Spinal cord (tissue), 10 donors: Measurements from ENCODE around the gene HSD11B1L. TPM values are rescaled to one million over a fixed set of nuclear protein-coding genes. Genes with fewer than 3 reads are reported as not detected.
"Not testable (repeated sequence)": the region's sequence is repeated elsewhere in the genome, so short reads cannot be mapped to it uniquely, and the experiment has no call there.

ENCODE experiments used
- DNase-seq, 6 donors: peaks; one replicate each; pipeline versions ENCODE4 v3.0.0 to v3.0.0-alpha.2; 2013 to 2015; ENCODE audit warnings: low spot score in 6 of 6, low read depth in 4 of 6
- H3K27ac ChIP-seq: one replicate; pipeline ENCODE4 v1.5.1; 2013; ENCODE audit warnings: low read depth, low read length, control low read depth
- H3K27me3 ChIP-seq: one replicate; pipeline ENCODE4 v1.6.1; 2013; ENCODE audit warnings: low read length; ENCODE audit not compliant: control insufficient read depth, insufficient read depth
- H3K36me3 ChIP-seq: one replicate; pipeline ENCODE4 v1.6.1; 2013; ENCODE audit warnings: low read length; ENCODE audit not compliant: control insufficient read depth, insufficient read depth
- H3K4me1 ChIP-seq: one replicate; pipeline ENCODE4 v1.6.1; 2013; ENCODE audit warnings: low read length; ENCODE audit not compliant: control insufficient read depth, insufficient read depth
- H3K4me3 ChIP-seq: one replicate; pipeline ENCODE4 v1.5.1; 2013; ENCODE audit warnings: low read depth, low read length, control low read depth
- H3K9me3 ChIP-seq: one replicate; pipeline ENCODE4 v1.6.1; 2013; ENCODE audit warnings: low read length; ENCODE audit not compliant: control insufficient read depth, insufficient read depth
- whole genome bisulfite sequencing: methylation state at CpG from one replicate; pipeline ENCODE4 v1.1.5; 2013; ENCODE audit warnings: missing lambda C conversion rate; ENCODE audit not compliant: insufficient coverage; 5-methylcytosine and 5-hydroxymethylcytosine counted together
- polyA plus RNA-seq, 2 donors: library from polyadenylated mRNA; unstranded; fragments of 120-200 nt; gene quantifications; one replicate each; pipeline ENCODE4 v1.2.1, GENCODE V29; 2013; ENCODE audit not compliant: insufficient read length in 2 of 2
- total RNA-seq, 2 donors: library from RNA; depleted of rRNA in 1 of 2; stranded (reverse); fragments of 120-200 nt in 1 of 2; fragments of >200 nt in 1 of 2; gene quantifications; one replicate each; pipeline versions ENCODE4 v1.2.3 to v1.2.4, GENCODE V29; 2013 to 2014
- donor health status: healthy.

The HSD11B1L gene
- total and polyA plus RNA-seq, 4 donors, result 27.7 to 71.1 (median 47.8) TPM

DNA sequence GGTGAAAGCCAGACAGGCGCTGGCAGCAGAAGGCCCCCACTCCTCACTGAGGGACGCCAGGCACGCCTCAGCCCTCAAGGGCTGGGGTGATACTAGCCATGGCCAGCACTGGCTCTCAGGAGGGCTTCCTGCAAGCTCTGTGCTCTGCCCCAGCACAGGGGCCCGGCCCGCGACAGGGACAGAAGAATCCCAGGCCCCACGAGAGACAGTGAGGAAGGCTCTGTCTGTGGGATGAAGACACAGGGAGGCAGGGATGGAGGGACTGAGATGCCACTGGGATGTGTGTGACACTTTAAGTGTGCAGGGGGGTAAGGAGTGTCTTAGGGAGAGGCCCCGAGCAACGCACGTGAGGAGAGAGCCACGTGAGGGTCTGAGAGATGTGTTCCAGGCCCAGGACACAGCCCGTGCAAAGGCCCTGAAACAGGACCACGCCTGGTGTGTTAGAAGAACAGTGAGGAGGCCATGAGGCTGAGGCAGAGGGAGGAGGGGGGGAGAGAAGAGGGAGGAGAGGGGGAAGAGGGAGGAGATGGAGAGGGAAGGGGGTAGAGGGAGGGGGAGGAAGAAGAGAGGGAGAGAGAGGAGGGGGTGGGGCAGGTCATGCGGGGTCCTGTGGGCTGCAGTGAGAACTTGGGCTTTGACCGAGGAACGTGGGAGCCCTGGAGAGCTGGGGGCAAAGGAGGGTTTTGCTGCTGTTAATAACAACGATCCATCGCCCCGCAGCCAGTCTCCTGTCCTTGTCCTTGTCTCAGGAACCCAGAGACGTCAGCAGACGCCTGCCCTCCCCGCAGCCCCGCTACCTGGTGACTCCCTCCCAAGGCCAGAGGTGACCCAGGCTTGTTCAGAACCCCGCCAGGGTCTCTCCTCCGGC is 16.4 kb downstream of the HSD11B1L start:
- Histone ChIP-seq H3K27ac (no peak overlapping the region), H3K27me3 (no peaks in the 10 kb centered on the region), H3K9me3 (no peaks in the 10 kb centered on the region), H3K4me1 (peaks cover 3% of the 10 kb centered on the region), H3K36me3 (peaks cover 95% of the 10 kb centered on the region), H3K4me3 (no peak overlapping the region)
- WGBS, result 85% methylated on average over 23 of the region's 25 CpGs
- no peak for DNase-seq

DNA sequence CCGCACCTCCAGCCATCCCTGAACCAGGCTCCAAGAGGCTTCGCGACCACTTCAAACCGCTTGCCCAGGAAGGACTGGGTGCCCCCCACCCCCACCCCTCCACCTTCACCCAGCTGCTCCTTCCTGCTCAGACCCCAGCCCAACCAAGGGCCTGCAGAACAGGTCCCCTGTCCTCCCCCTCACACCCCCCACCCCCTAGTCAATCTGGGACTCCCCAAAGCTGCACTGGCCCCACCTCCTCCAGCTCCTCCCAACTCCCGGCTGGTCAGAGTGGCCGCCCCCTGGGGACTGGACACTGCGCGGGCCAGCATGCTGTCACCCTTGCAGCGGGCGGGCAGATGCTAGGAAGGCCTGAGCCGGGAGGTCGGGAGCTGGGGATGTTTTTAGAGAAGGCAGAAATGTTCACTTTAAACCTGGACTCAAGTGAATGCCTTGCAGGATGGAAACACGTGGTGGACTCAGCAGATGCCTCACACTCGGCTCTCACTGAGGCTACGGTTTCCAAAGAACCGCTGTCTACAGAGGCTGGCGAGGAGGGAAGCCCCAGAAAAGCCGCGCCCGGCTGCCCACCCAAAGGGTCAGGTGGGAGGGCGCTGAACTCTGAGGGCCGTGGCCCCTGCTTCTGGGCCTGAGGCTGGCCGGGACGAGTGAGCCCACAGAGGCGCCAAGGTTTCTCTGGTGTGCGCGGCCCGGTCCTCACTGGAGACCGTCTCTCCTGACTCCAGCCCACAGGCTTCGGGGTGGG is 17.2 kb downstream of the HSD11B1L start:
- WGBS, result 81% methylated on average over 29 of the region's 30 CpGs
- Histone ChIP-seq H3K9me3 (no peaks in the 10 kb centered on the region), H3K4me3 (no peak overlapping the region), H3K4me1 (no peaks in the 10 kb centered on the region), H3K36me3 (peaks cover 88% of the 10 kb centered on the region), H3K27me3 (no peaks in the 10 kb centered on the region), H3K27ac (no peak overlapping the region)
- DNase-seq, result no peak

GRCh38 chr19:5698635-5699422 is 18.0 kb downstream of the HSD11B1L start:
- Histone ChIP-seq H3K27me3 (no peaks in the 10 kb centered on the region), H3K4me3 (no peak overlapping the region), H3K27ac (no peak overlapping the region), H3K36me3 (peaks cover 88% of the 10 kb centered on the region), H3K4me1 (no peaks in the 10 kb centered on the region), H3K9me3 (no peaks in the 10 kb centered on the region)
- no peak for DNase-seq
- WGBS, result 90% methylated on average over 37 of the region's 38 CpGs

- Histone ChIP-seq H3K4me1 (no peaks in the 10 kb centered on the region), H3K4me3 (no peak overlapping the region), H3K36me3 (peaks cover 87% of the 10 kb centered on the region), H3K9me3 (no peaks in the 10 kb centered on the region), H3K27ac (no peak overlapping the region), H3K27me3 (no peaks in the 10 kb centered on the region)
- no peak for DNase-seq
- WGBS, result 98% methylated on average over 22 of the region's 22 CpGs
Measured at GRCh38 chr19:5700455-5701092, 19.7 kb downstream of the HSD11B1L start.

GRCh38 chr19:5702053-5702410 is 21.2 kb downstream of the HSD11B1L start:
- not testable (repeated sequence) for H3K4me3 ChIP-seq, H3K9me3 ChIP-seq, H3K27ac ChIP-seq, DNase-seq, H3K4me1 ChIP-seq, H3K27me3 ChIP-seq
- H3K36me3 ChIP-seq, result peaks cover 87% of the 10 kb centered on the region
- WGBS, result no CpG with 5 or more reads among the region's 28 CpGs

DNA sequence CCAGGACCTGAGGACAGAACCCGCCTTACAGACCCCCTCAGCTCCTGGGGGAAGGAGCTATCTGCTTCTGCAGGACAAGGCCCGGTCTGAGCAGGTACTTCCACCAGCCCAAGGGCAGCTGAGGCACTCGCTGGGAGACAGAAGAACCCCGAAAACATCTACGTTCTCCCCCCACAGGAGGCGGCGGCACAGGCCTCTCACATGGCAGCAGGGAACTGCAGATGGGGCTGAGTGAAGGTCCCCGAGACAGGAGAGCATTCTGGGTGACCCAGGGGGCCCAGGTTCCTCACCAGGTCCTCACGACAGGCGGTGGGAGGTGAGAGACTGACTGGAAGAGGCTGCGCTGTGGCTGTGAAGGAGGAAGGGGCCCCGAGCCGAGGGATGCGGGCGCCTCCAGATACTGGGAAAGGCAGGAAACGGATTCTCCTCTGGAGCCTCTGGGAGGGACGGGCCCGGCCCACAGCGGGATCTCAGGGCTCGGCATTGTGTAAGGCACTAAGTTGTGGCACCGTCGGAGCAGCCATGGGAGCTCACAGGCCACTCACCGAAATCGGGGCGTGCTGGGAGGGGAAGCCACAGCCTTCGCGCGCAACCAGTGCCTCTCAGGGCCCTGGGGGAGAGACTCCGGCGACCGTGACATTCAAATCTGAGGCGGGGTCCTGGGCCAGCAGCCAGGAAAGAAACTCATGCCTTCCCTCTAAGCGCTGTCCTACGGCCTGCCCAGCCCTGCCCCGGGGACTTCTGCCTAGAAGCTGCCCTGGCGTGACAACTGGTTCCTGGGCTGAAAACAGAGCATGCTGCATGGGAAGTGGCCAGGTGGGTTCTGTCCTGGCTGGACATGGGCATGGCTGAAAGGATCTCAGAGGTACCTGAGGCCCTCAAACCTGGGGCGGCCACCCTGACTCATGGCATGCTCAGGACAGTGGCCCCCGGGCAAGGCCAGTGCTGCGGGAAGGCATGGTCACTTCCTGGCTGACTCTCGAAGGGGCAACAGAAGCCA is 23.3 kb downstream of the HSD11B1L start:
- Histone ChIP-seq H3K9me3 (no peaks in the 10 kb centered on the region), H3K27ac (no peak overlapping the region), H3K4me1 (no peaks in the 10 kb centered on the region), H3K36me3 (peaks cover 87% of the 10 kb centered on the region), H3K27me3 (no peaks in the 10 kb centered on the region), H3K4me3 (no peak overlapping the region)
- no peak for DNase-seq
- WGBS, result 97% methylated on average over 37 of the region's 40 CpGs

GRCh38 chr19:5705552-5705951 is 24.7 kb downstream of the HSD11B1L start:
- no peak for DNase-seq
- H3K27me3 ChIP-seq, result no peaks in the 10 kb centered on the region
- no peaks in the 10 kb centered on the region for H3K9me3 ChIP-seq
- no peak overlapping the region for H3K27ac ChIP-seq
- WGBS, result 91% methylated on average over 16 of the region's 16 CpGs
- peaks cover 86% of the 10 kb centered on the region for H3K36me3 ChIP-seq
- no peak overlapping the region for H3K4me3 ChIP-seq
- H3K4me1 ChIP-seq, result no peaks in the 10 kb centered on the region

GRCh38 chr19:5706876-5707573 is 26.2 kb downstream of the HSD11B1L start:
- Histone ChIP-seq H3K4me1 (no peaks in the 10 kb centered on the region), H3K4me3 (no peak overlapping the region), H3K27ac (no peak overlapping the region), H3K36me3 (peaks cover 88% of the 10 kb centered on the region), H3K27me3 (no peaks in the 10 kb centered on the region), H3K9me3 (no peaks in the 10 kb centered on the region)
- DNase-seq, result no peak
- 96% methylated on average over 35 of the region's 35 CpGs for WGBS
